Posterior cingulate gyrus (tissue), 11 donors: ENCODE measurements around the gene INO80E.

Source experiments
- DNase-seq, 10 donors: peaks; one replicate each; pipeline versions ENCODE4 v3.0.0 to v3.0.0-alpha.2; 2020 to 2021; ENCODE audit warnings: mixed read lengths in 3 of 10
- intact Hi-C: fragments of 100-400 bp; cut with DNase I; formaldehyde crosslinking; loops from one replicate; pipeline ENCODE4 v1.15.1; 2023

INO80E gene

GRCh38 chr16:29989111-29989858, 6.8 kb upstream of the INO80E start:
- DNase-seq, result peak in 3 of 10 donors; percentile 15 to 43 (median 27)
- intact Hi-C loops, result no loop called here

- peak in 2 of 10 donors; percentile 10 to 18 for DNase-seq
- intact Hi-C loops, result loop anchor here (10.0 kb wide), 1 partner anchor 175 kb away; the partner anchor contains the start of genes PAGR1 and PRRT2
Observed at GRCh38 chr16:29990034-29990433, 6.0 kb upstream of the INO80E start.

- intact Hi-C loops, result loop anchor here (10.0 kb wide), 1 partner anchor 176 kb away; the partner anchor contains the start of genes PAGR1 and PRRT2
- peak in 3 of 10 donors; percentile 49 to 73 (median 67) for DNase-seq
Observed at GRCh38 chr16:29990883-29991570, 5.0 kb upstream of the INO80E start.

- intact Hi-C loops, result loop anchor here (10.0 kb wide), 1 partner anchor 177 kb away; the partner anchor contains the start of genes PAGR1 and PRRT2
- peak in 2 of 10 donors; percentile 37 to 67 for DNase-seq
Observed at GRCh38 chr16:29991571-29991904, 4.5 kb upstream of the INO80E start.

DNA sequence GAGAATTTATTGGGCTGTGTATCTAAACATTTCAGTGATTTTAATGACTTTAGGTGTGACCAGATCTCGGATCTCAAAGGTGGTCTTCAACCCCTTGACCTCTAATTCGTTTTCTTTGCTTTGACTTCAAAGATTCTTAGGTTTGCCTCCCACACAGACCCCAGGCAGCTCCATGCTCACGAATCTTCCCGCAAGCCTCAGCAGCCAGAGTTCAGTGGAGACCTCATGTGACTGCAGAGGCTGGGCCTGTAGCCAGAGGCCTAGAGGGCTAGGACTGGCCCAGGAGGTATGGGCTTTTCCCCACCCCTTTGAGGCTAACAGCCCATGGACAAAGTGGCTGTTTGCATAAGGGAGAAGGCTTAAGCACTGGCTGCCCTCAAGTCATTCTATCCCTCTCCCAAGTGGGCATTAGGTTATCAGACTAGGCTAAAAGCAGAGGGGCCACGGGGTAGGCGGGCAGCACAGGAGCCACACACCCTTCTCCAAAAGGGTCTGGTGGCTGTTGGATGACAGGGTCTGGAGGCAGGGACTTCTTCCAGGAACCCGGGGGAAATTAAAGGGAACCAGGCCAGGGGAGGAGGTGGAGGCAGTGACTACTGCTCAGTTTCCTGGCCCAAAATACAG, 3.6 kb upstream of the INO80E start:
- peak in 3 of 10 donors; percentile 53 to 66 (median 57) for DNase-seq
- intact Hi-C loops, result loop anchor here (10.0 kb wide), 1 partner anchor 178 kb away; the partner anchor contains the start of genes PAGR1 and PRRT2

DNA sequence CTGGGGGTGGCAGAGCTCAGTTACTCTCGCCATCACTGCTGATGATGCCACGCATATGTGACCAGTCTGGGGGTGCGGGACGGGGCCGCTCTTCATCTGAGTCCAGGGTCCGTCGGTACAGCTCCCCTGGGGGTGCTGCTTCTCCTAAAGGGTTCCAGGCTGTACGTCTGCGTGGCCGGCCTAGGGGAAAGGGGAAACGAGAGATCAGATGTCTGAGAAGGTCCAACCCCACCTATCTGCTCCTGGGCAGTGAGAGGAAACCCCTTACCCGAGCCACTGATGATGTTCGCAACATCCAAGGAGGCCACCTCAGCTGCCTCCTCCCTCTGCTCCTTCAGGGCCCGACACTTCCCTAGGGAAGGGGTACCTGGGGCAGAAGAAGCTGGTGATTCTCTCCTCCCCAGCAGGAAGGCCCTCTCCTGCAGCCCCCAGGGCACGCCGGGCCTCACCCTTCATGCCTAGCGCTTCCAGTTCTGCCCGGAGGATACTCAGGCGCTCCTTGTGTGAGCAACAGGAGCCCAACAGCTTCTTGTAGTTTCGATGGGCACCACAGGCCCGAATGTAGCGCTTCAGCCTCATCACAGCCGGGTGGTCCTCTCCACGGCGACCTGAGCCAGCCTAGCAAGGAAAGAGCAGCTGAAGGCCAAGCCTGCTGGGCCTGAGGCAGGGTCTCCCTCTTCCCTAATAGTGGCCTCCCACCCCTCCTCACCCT, 2.7 kb upstream of the INO80E start:
- DNase-seq, result peak in 2 of 10 donors; percentile 56 to 78
- intact Hi-C loops, result loop anchor here (10.0 kb wide), 1 partner anchor 179 kb away; the partner anchor contains the start of genes PAGR1 and PRRT2

- no peak for DNase-seq
- intact Hi-C loops, result loop anchor here (10.0 kb wide), 1 partner anchor 179 kb away; the partner anchor contains the start of genes PAGR1 and PRRT2
Observed at GRCh38 chr16:29993903-29994599, 2.0 kb upstream of the INO80E start.

DNA sequence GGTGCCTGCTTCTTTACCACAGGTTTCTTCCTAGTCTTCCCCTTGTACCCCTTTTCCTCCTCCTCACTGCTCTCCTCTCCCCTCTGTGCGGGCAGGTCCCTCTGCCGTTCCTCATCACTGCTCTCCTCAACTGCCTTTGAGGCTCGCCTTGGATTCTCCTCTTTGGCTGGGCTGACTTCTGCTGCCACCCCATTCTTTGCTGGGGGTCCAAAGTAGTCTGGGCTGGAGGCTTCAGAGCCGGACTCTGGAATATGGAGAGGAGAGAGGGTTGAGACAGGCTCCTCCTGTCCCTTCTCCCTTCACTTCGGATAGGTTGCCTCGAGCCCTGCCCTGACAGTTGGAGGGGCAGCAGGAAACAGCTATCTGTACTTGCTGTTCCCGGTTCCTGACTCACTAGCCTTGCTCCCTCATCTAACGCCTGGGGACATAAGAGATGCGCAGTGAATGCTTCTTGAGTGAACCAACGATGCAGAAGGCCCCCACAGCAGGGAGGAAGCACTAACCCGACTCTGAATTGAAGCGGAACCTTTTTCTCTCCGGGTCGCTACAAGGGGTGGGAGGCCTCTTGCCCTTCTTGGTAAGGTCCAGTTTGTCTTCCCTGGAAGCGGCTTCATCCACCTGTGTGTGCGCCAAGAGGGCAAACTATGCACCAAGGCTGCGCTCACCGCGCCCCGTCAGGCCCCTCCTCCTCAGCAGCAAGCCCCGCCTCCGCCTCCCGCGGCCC, 1.3 kb upstream of the INO80E start:
- intact Hi-C loops, result loop anchor here (1.0 to 10.0 kb wide), 2 partner anchors 21 to 180 kb away; partner anchors contain the start of genes PAGR1, PRRT2 and TAOK2
- peak in 7 of 10 donors; percentile 44 to 94 (median 53) for DNase-seq

DNA sequence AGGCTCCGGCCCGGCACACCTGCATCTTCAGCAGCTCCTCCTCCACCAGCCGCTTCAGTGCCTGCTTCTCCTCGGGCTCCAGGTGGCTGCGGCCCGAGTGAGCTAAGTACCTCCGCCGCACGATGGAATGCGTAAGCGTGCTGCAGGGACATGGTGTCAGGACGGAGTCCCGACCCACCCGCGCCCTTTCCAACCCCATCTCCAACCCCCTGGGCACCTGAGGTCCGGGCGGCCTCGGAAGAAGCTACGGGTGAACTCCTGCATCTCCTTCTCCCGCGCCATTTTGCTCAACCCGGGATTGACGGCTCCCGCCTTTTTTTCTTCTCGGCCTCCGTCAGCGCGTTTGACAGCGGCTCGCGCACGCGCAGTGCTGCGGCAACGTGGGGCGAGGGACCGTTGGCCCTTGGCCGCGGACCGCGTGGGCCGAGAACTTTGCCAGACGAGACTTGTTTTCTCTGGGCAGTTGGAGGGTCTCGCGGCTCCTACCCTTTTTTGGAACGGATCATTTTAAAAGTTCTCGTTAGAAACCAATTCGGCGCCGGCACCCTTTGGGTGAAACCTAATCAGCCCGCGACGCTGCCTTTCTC, 624 bp upstream of the INO80E start, which contains the start of gene HIRIP3:
Gene HIRIP3 (minus strand): TSS at position 294 of the 587 bp plus-strand sequence. CDS start 12 bp downstream, at position 282.
- intact Hi-C loops, result loop anchor here (1.0 to 10.0 kb wide), 2 partner anchors 22 to 181 kb away; partner anchors contain the start of genes PAGR1, PRRT2 and TAOK2
- peak; percentile 79 to 97 (median 86) for DNase-seq

- intact Hi-C loops, result loop anchor here (10.0 kb wide), 1 partner anchor 182 kb away; the partner anchor contains the start of genes PAGR1 and PRRT2
- DNase-seq, result no peak
Observed at GRCh38 chr16:29996766-29997250, 767 bp downstream of the INO80E start.

DNA sequence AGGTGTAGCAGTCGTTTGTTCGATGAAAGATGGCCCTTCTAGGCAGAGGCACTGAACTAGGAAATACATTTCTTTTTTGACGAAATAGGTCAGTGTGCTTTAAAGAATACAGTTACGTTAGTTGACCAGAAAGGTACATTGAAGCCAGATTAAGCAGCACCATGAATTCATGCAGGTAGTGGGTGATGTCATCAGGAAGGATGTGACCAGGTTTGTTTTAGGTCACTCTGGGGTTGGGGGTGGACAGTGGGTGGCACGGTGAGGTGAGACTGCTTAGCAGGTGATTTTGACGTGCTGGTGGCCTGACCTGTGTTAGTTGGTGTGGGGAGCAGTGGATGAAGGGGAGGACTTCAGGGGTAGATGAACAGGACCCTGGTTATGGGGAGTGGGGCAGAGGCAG, 3.6 kb downstream of the INO80E start:
- intact Hi-C loops, result loop anchor here (10.0 kb wide), 1 partner anchor 185 kb away; the partner anchor contains the start of genes PAGR1 and PRRT2

GRCh38 chr16:30000735-30001631, 4.9 kb downstream of the INO80E start:
- intact Hi-C loops, result no loop called here
- DNase-seq, result peak in 3 of 10 donors; percentile 59 to 71 (median 61)

More for the DNA sequence above, 3.6 kb downstream of the INO80E start:
- no peak for DNase-seq

DNA sequence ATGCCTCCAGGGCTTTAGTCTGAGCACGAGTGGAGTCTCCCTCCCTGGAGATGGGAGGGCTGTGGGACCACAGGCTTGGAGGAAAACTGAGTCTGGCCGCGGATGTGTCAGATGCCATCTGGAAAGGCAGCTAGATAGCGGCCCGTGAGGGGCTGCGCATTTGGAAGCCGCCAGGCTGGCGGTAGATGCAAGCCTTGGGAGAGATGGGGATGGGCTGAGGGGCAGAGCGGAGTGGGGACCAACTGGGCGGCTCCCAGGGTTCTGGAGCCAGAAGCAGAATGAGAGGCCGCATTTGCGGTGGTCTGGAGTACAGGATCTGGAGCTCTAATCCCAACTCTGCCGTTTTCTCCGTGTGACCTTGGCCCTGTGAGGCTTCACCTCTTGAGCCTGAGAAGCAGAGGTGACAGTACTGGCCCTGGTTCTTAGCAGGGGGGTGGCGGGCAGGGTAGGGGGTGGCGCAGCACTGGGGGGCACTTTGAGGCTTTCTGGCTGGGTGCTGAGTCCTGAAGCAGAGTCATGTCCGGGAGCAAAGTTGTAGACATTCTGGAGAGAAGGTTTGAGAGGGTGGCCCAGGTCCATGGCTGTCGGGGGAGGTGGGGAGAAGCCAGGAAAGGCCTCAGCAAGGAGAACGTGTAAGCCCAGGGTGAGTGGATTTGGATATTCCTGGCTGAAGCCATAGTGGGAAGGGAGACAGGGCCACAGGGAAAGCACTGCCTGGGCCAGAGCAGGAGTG, 6.7 kb downstream of the INO80E start:
- intact Hi-C loops, result no loop called here
- DNase-seq, result peak in 3 of 10 donors; percentile 25 to 63 (median 56)

DNA sequence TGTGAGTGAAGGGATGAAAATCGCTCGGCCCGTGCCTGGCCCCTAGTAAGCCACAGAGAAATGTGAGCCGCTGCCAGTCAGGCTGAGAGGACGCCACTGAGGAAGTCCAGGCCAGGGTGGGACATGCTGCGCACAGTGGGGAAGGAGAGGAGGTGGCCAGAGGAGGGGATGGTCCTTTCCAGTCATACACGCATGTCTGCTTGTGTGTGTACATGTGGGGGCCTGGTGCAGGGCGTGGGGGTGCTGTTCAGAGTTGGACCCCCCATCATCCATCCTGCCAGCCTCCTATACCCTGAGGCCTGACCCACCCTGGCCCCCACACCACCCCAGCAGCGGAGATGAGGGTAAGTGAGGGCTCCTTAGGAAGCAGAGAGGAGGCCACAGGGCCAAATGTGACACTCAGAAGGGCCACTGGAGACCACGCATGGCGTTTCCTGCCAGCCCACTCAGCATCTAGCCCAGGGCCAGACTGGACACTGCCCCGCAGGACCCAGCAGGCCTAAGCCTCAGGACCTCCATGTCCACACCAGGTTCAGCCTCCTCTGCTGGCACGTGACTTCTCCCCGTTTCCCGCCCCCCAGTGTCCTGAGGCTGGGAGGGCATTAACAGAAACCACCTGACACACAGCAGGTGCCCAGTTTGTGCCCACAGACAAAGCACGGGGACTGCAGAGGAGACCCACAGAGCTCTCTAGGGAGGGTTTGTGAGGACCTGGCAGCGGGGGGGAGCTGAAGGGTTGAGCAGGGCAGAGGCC, 7.8 kb downstream of the INO80E start:
- DNase-seq, result peak in 3 of 10 donors; percentile 64 to 67 (median 65)
- intact Hi-C loops, result no loop called here

- peak in 2 of 10 donors; percentile 81 to 85 for DNase-seq
- intact Hi-C loops, result no loop called here
Observed at GRCh38 chr16:30004424-30004776, 8.4 kb downstream of the INO80E start.
